Adrenal gland (tissue), 12 donors: Measurements from ENCODE around the gene COL5A1. TPM values are rescaled to one million over a fixed set of nuclear protein-coding genes. Genes with fewer than 3 reads are reported as not detected.

ENCODE experiments used
- DNase-seq, 7 donors: peaks; one replicate each; pipeline ENCODE4 v3.0.0-alpha.2; 2019 to 2020
- H3K27ac ChIP-seq, 5 donors: fragments of 200-600 bp; sonication (generic) in 4 of 5; 1 replicate in 3 of 5; 2 replicates in 2 of 5; pipeline versions ENCODE4 v1.5.1 to v1.8.0; 2016 to 2020; ENCODE audit warnings: mild to moderate bottlenecking in 1 of 5
- H3K27me3 ChIP-seq: fragments of 200-600 bp; 2 replicates; pipeline ENCODE4 v1.8.0; 2021
- H3K36me3 ChIP-seq, 2 donors: fragments of 200-600 bp; replicated peaks in 1 of 2; 1 replicate in 1 of 2; 2 replicates in 1 of 2; pipeline versions ENCODE4 v1.5.1 to v1.8.0; 2018 to 2022
- H3K4me1 ChIP-seq, 2 donors: fragments of 200-600 bp; replicated peaks in 1 of 2; 1 replicate in 1 of 2; 2 replicates in 1 of 2; pipeline versions ENCODE4 v1.5.1 to v1.8.0; 2018 to 2021
- H3K4me3 ChIP-seq, 4 donors: fragments of 200-600 bp; sonication (generic) in 3 of 4; one replicate each; pipeline ENCODE4 v1.5.1; 2016 to 2018
- H3K9me3 ChIP-seq, 3 donors: fragments of 200-600 bp; sonication (generic) in 1 of 3; replicated peaks in 1 of 3; 1 replicate in 2 of 3; 2 replicates in 1 of 3; pipeline versions ENCODE4 v1.5.1 to v1.8.0; 2016 to 2021
- CTCF ChIP-seq, 6 experiments: fragments of 450-650 bp in 4 of 6; fragments of 200-600 bp in 2 of 6; sonication (generic) in 1 of 6; IDR thresholded peaks; 1 replicate in 5 of 6; 2 replicates in 1 of 6; pipeline versions ENCODE4 v1.5.1 to v1.8.0; 2016 to 2021; ENCODE audit warnings: antibody characterized with exemption in 6 of 6, mild to moderate bottlenecking in 2 of 6, moderate library complexity in 1 of 6
- POLR2A ChIP-seq, 2 donors: fragments of 450-650 bp; IDR thresholded peaks; one replicate each; pipeline ENCODE4 v1.6.1; 2017; ENCODE audit warnings: antibody characterized with exemption in 2 of 2, mild to moderate bottlenecking in 2 of 2, moderate library complexity in 1 of 2
- WGBS, 4 donors: extraction: QIAGEN DNeasy Blood & Tissue Kit in 2 of 4; methylation state at CpG; one replicate each; pipeline versions ENCODE4 v1.1.5 to v1.1.7; 2013 to 2017; 5-methylcytosine and 5-hydroxymethylcytosine counted together
- intact Hi-C, 2 donors: fragments of 100-400 bp; cut with DNase I; formaldehyde crosslinking; loops; one replicate each; pipeline versions ENCODE4 v1.14.1 to v1.15.0; 2022 to 2023
- polyA plus RNA-seq, 3 donors: library from polyadenylated mRNA; stranded (reverse); fragments of 200-250 nt in 2 of 3; fragments of 350-450 nt in 1 of 3; fragmentation: Illumina TruSeq in 1 of 3; extraction: RNeasy Lipid Tissue Mini Kit (QIAGEN cat#74804) in 1 of 3; gene quantifications; one replicate each; pipeline ENCODE4 v1.2.3, GENCODE V29; 2013 to 2014
- total RNA-seq, 9 donors: library from RNA; depleted of rRNA in 4 of 9; stranded (reverse); fragments of >200 nt in 4 of 9; fragments of 120-200 nt in 1 of 9; fragmentation: NEBNext Ultra II Directional in 1 of 9; extraction: Animal tissue kit (Norgen Biotek cat#: 25700) in 1 of 9; gene quantifications; one replicate each; pipeline versions ENCODE4 v1.1.0 to v1.2.4, GENCODE V29; 2013 to 2023
- donor health status: healthy with polysubstance abuse.
- donor health status: Bipolar disorder and iron deficiency.
- donor health status: DM: yes; HTN: yes; CAD: no.
- donor health status: DM: no; HTN: no; CAD: no.
- donor health status: DM: no; HTN: no; CAD: no.
- donor health status: DM: yes; HTN: yes; CAD: no.

Gene COL5A1
- total and polyA plus RNA-seq, 12 donors = 3.5 to 45.5 (median 29.3) TPM

- Histone ChIP-seq H3K27me3 (no peaks in the 10 kb centered on the region), H3K27ac (no peak overlapping the region), H3K36me3 (peaks cover 0 to 13% of the 10 kb centered on the region in 2 donors), H3K9me3 (no peaks in the 10 kb centered on the region), H3K4me3 (no peak overlapping the region), H3K4me1 (peaks cover 0 to 7% of the 10 kb centered on the region in 2 donors)
- 79 to 90% (median 88%) methylated on average over 30 of the region's 30 CpGs for WGBS, 4 donors
- intact Hi-C loops = loop anchor here (10.0 kb wide), 2 partner anchors 189 to 209 kb away; no protein-coding TSS in a partner anchor
- no peak for TF ChIP-seq POLR2A (IDR thresholded peaks at IDR 0.05)
- TF ChIP-seq CTCF (IDR thresholded peaks at IDR 0.05) = no peak
- DNase-seq = no peak
Measured at GRCh38 chr9:134775081-134775951, 133.7 kb downstream of the COL5A1 start.

- no peak overlapping the region for H3K4me3 ChIP-seq
- intact Hi-C loops = loop anchor here (10.0 kb wide), 2 partner anchors 189 to 209 kb away; no protein-coding TSS in a partner anchor
- no peaks in the 10 kb centered on the region for H3K27me3 ChIP-seq
- no peak overlapping the region for H3K27ac ChIP-seq
- H3K36me3 ChIP-seq = peaks cover 0 to 13% of the 10 kb centered on the region in 2 donors
- no peak for TF ChIP-seq CTCF (IDR thresholded peaks at IDR 0.05)
- no peak for TF ChIP-seq POLR2A (IDR thresholded peaks at IDR 0.05)
- peaks cover 0 to 7% of the 10 kb centered on the region in 2 donors for H3K4me1 ChIP-seq
- no peaks in the 10 kb centered on the region for H3K9me3 ChIP-seq
- no peak for DNase-seq
- WGBS, 4 donors = 88 to 94% (median 92%) methylated on average over 18 to 19 of the region's 19 CpGs
Measured at GRCh38 chr9:134776080-134776796, 134.6 kb downstream of the COL5A1 start.

- no peak overlapping the region for H3K4me3 ChIP-seq
- H3K9me3 ChIP-seq = no peaks in the 10 kb centered on the region
- H3K27me3 ChIP-seq = no peaks in the 10 kb centered on the region
- 90 to 93% (median 92%) methylated on average over 5 to 13 of the region's 13 CpGs for WGBS, 4 donors
- H3K36me3 ChIP-seq = peaks cover 0 to 13% of the 10 kb centered on the region in 2 donors
- DNase-seq = no peak
- TF ChIP-seq CTCF (IDR thresholded peaks at IDR 0.05) (no peak), POLR2A (IDR thresholded peaks at IDR 0.05) (no peak)
- intact Hi-C loops = loop anchor here (10.0 kb wide), 2 partner anchors 188 to 208 kb away; no protein-coding TSS in a partner anchor
- no peak overlapping the region for H3K27ac ChIP-seq
- peaks cover 0 to 7% of the 10 kb centered on the region in 2 donors for H3K4me1 ChIP-seq
Measured at GRCh38 chr9:134777153-134777552, 135.6 kb downstream of the COL5A1 start.

GRCh38 chr9:134778156-134778555 lies 136.6 kb downstream of the COL5A1 start:
- H3K4me1 ChIP-seq = peaks cover 0 to 7% of the 10 kb centered on the region in 2 donors

More at GRCh38 chr9:134778156-134778555, 136.6 kb downstream of the COL5A1 start:
- H3K9me3 ChIP-seq = no peaks in the 10 kb centered on the region
- H3K27me3 ChIP-seq = no peaks in the 10 kb centered on the region
- no peak overlapping the region for H3K27ac ChIP-seq
- TF ChIP-seq POLR2A (IDR thresholded peaks at IDR 0.05) (no peak), CTCF (IDR thresholded peaks at IDR 0.05) (no peak)
- intact Hi-C loops = loop anchor here (10.0 kb wide), 2 partner anchors 187 to 207 kb away; no protein-coding TSS in a partner anchor
- no peak for DNase-seq
- H3K36me3 ChIP-seq = peaks cover 0 to 13% of the 10 kb centered on the region in 2 donors
- WGBS, 4 donors = 84 to 94% (median 87%) methylated on average over 9 to 13 of the region's 13 CpGs
- no peak overlapping the region for H3K4me3 ChIP-seq
